HCT116 (cell line): ENCODE measurements around the gene PTP4A2. TPM values are rescaled to one million over a fixed set of nuclear protein-coding genes. Genes with fewer than 3 reads are reported as not detected.

Source experiments
- ATAC-seq: fragments of 200-7000 bp; cut with Tn5 transposase; 2 replicates; pipeline ENCODE4 v1.9.1; 2020; ENCODE audit warnings: mild to moderate bottlenecking, moderate library complexity
- BruUV-seq: library from RNA; stranded (reverse); fragments of 400-500 nt; replicated peaks from 2 replicates; lab custom pipeline; 2021; lab: Mats Ljungman, UMichigan
- CTCF ChIA-PET: fragments of 300-600 bp; sonication (Branson Sonifier 250); formaldehyde crosslinking; loops from one replicate; lab custom pipeline; 2021; ENCODE audit warnings: antibody characterized with exemption; lab: Charles Lee
- POLR2A ChIA-PET: fragments of 300-600, 350-600 bp; sonication (Branson Sonifier 250); formaldehyde crosslinking; loops from one replicate; lab custom pipeline; 2021; ENCODE audit warnings: antibody characterized with exemption; lab: Charles Lee
- RAD21 ChIA-PET, 2 experiments: fragments of 300-600 bp; sonication (Branson Sonifier 250); formaldehyde crosslinking; loops; one replicate each; lab custom pipeline; 2023; ENCODE audit warnings: low total read pairs in 2 of 2; ENCODE audit not compliant: uncharacterized antibody in 2 of 2, unreplicated experiment in 2 of 2, low non-redundant PET in 1 of 2; lab: Charles Lee
- DNase-seq: peaks from one replicate; pipeline ENCODE4 v3.0.0-alpha.2; 2010; ENCODE audit warnings: low read depth, low spot score
- H2AFZ ChIP-seq: fragments of 200-600 bp; shearing (Covaris generic), sonication (generic); 2 replicates; pipeline ENCODE4 v1.6.1; 2017; ENCODE audit warnings: low read depth, mixed run types, mixed read lengths, antibody characterized with exemption, low read length; ENCODE audit not compliant: poor library complexity, severe bottlenecking
- H3K27ac ChIP-seq: 2 replicates; pipeline ENCODE4 v1.5.1; 2012; ENCODE audit warnings: low read depth, low read length
- H3K27me3 ChIP-seq: fragments of 200-600 bp; sonication (generic); 2 replicates; pipeline ENCODE4 v1.6.1; 2016; ENCODE audit warnings: mixed run types, low read length, mixed read lengths; ENCODE audit not compliant: insufficient read depth
- H3K36me3 ChIP-seq, 2 experiments: fragments of 200-500 bp in 1 of 2; fragments of 200-600 bp in 1 of 2; sonication (Bioruptor generic) in 1 of 2; sonication (generic) in 1 of 2; 2 replicates each; pipeline versions ENCODE4 v1.5.1 to v1.6.1; 2014 to 2016; ENCODE audit warnings: low read length in 2 of 2, inconsistent platforms in 1 of 2, mixed read lengths in 1 of 2, mixed run types in 1 of 2; ENCODE audit not compliant: insufficient read depth in 2 of 2, control insufficient read depth in 1 of 2
- H3K4me1 ChIP-seq, 2 experiments: fragments of 200-600 bp in 1 of 2; sonication (generic) in 1 of 2; 2 replicates each; pipeline versions ENCODE4 v1.5.1 to v1.6.1; 2012 to 2017; ENCODE audit warnings: low read length in 2 of 2, inconsistent platforms in 1 of 2, mild to moderate bottlenecking in 1 of 2, mixed read lengths in 1 of 2, mixed run types in 1 of 2, moderate library complexity in 1 of 2; ENCODE audit not compliant: insufficient read depth in 2 of 2, control insufficient read depth in 1 of 2
- H3K4me2 ChIP-seq: fragments of 200-600 bp; sonication (generic); 2 replicates; pipeline ENCODE4 v1.6.1; 2017; ENCODE audit warnings: mixed run types, low read length, mixed read lengths
- H3K4me3 ChIP-seq, 2 experiments: fragments of 200-600 bp in 1 of 2; sonication (generic) in 1 of 2; replicated peaks in 1 of 2; 2 replicates each; pipeline ENCODE4 v1.5.1; 2011 to 2016; ENCODE audit warnings: low read length in 2 of 2, control low read depth in 1 of 2, low read depth in 1 of 2, mild to moderate bottlenecking in 1 of 2, mixed read lengths in 1 of 2, mixed run types in 1 of 2
- H3K79me2 ChIP-seq: fragments of 200-600 bp; sonication (generic); 2 replicates; pipeline ENCODE4 v1.6.1; 2017; ENCODE audit warnings: mild to moderate bottlenecking, mixed run types, low read length, moderate library complexity, mixed read lengths; ENCODE audit not compliant: insufficient read depth
- H3K9ac ChIP-seq: fragments of 200-600 bp; sonication (generic); 2 replicates; pipeline ENCODE4 v1.6.1; 2016; ENCODE audit warnings: low read length, mixed read lengths
- H3K9me2 ChIP-seq: fragments of 200-600 bp; sonication (generic), shearing (Covaris generic); 2 replicates; pipeline ENCODE4 v1.6.1; 2017; ENCODE audit warnings: mixed run types, mild to moderate bottlenecking, moderate library complexity; ENCODE audit not compliant: insufficient read depth
- H3K9me3 ChIP-seq, 2 experiments: fragments of 200-500 bp in 1 of 2; fragments of 200-600 bp in 1 of 2; sonication (Bioruptor generic) in 1 of 2; sonication (generic) in 1 of 2; 2 replicates each; pipeline ENCODE4 v1.6.1; 2014 to 2017; ENCODE audit warnings: low read length in 2 of 2, mixed read lengths in 2 of 2, inconsistent platforms in 1 of 2, low read depth in 1 of 2, mild to moderate bottlenecking in 1 of 2, mixed run types in 1 of 2, moderate library complexity in 1 of 2; ENCODE audit not compliant: control insufficient read depth in 1 of 2, insufficient read depth in 1 of 2
- H4K20me1 ChIP-seq: fragments of 200-600 bp; sonication (generic), shearing (Covaris generic); 2 replicates; pipeline ENCODE4 v1.6.1; 2017; ENCODE audit warnings: mixed run types, mild to moderate bottlenecking, moderate library complexity; ENCODE audit not compliant: insufficient read depth
- CEBPB ChIP-seq: IDR thresholded peaks from 2 replicates; pipeline ENCODE4 v1.6.1; 2012; ENCODE audit warnings: low read depth
- EZH2phosphoT487 ChIP-seq: fragments of 200-600 bp; IDR thresholded peaks from 2 replicates; pipeline ENCODE4 v1.6.1; 2018; ENCODE audit warnings: antibody characterized with exemption, borderline replicate concordance
- MAX ChIP-seq: IDR thresholded peaks from 2 replicates; pipeline ENCODE4 v1.6.1; 2012
- POLR2A ChIP-seq: IDR thresholded peaks from 2 replicates; pipeline ENCODE4 v1.7.0; 2011; ENCODE audit warnings: borderline replicate concordance; ENCODE audit not compliant: insufficient read depth, insufficient read length; ENCODE audit errors: extremely low read depth
- RAD21 ChIP-seq: IDR thresholded peaks from 2 replicates; pipeline ENCODE4 v1.6.1; 2012; ENCODE audit warnings: low read depth, mild to moderate bottlenecking
- SP1 ChIP-seq: IDR thresholded peaks from 2 replicates; pipeline ENCODE4 v1.6.1; 2012; ENCODE audit warnings: low read depth
- TCF7L2 ChIP-seq: IDR thresholded peaks from 2 replicates; pipeline ENCODE4 v1.7.0; 2011; ENCODE audit warnings: borderline replicate concordance, inconsistent platforms; ENCODE audit not compliant: insufficient read depth, insufficient read length; ENCODE audit errors: extremely low read depth
- ZNF274 ChIP-seq: fragments of 200-500 bp; sonication (Bioruptor generic); IDR thresholded peaks from 2 replicates; pipeline ENCODE4 v1.6.1; 2014; ENCODE audit warnings: mild to moderate bottlenecking, low read depth, low read length, inconsistent platforms
- intact Hi-C: fragments of 100-400 bp; cut with micrococcal nuclease; formaldehyde crosslinking; loops from 2 replicates; pipeline ENCODE4 v1.10.0; 2022
- total RNA-seq: library from RNA; stranded (reverse); gene quantifications from one replicate; pipeline ENCODE4 v1.2.1, GENCODE V29; 2021; ENCODE audit not compliant: unreplicated experiment

PTP4A2 gene
- total RNA-seq, 1 experiment from 2014 or later: 267 TPM

- no peak for TF ChIP-seq RAD21
- TF ChIP-seq TCF7L2: no peak
- TF ChIP-seq SP1: no peak
- TF ChIP-seq CEBPB: no peak
- TF ChIP-seq ZNF274: no peak
- TF ChIP-seq MAX: no peak
- CTCF ChIA-PET: no interaction called here
Observed at GRCh38 chr1:31879981-31880608, 58.1 kb downstream of the PTP4A2 start.

GRCh38 chr1:31878058-31878457 is 60.1 kb downstream of the PTP4A2 start:
- H3K36me3 ChIP-seq: no peaks in the 10 kb centered on the region
- no TSS peak for BruUV-seq
- H3K27me3 ChIP-seq: no peaks in the 10 kb centered on the region
- no peak overlapping the region for H2AFZ ChIP-seq
- intact Hi-C loops: no loop called here
- ChIA-PET POLR2A (no interaction called here), RAD21 (no interaction called here)
- no peak for DNase-seq
- no peaks in the 10 kb centered on the region for H3K79me2 ChIP-seq
- TF ChIP-seq POLR2A (no peak), RAD21 (no peak), EZH2phosphoT487 (no peak), TCF7L2 (no peak)
- TF ChIP-seq, all 23 proteins: peak for 0
- Histone ChIP-seq H3K9ac (no peak overlapping the region), H3K4me3 (no peak overlapping the region), H4K20me1 (no peaks in the 10 kb centered on the region), H3K9me3 (no peaks in the 10 kb centered on the region), H3K9me2 (no peaks in the 10 kb centered on the region), H3K4me1 (no peaks in the 10 kb centered on the region), H3K4me2 (no peak overlapping the region), H3K27ac (no peak overlapping the region)
- no peak for ATAC-seq
- CTCF ChIA-PET: no interaction called here

More at GRCh38 chr1:31879981-31880608, 58.1 kb downstream of the PTP4A2 start:
- no peak overlapping the region for H2AFZ ChIP-seq
- H3K79me2 ChIP-seq: no peaks in the 10 kb centered on the region
- DNase-seq: no peak
- intact Hi-C loops: no loop called here
- H3K4me2 ChIP-seq: no peak overlapping the region
- no peak overlapping the region for H3K4me3 ChIP-seq
- no peak for ATAC-seq
- H3K27ac ChIP-seq: no peak overlapping the region
- H3K9me3 ChIP-seq: no peaks in the 10 kb centered on the region
- ChIA-PET RAD21 (no interaction called here), POLR2A (no interaction called here)
- no peaks in the 10 kb centered on the region for H3K27me3 ChIP-seq
- no TSS peak for BruUV-seq
- H3K9ac ChIP-seq: no peak overlapping the region
- no peaks in the 10 kb centered on the region for H3K36me3 ChIP-seq
- H4K20me1 ChIP-seq: no peaks in the 10 kb centered on the region
- H3K4me1 ChIP-seq: no peaks in the 10 kb centered on the region
- no peaks in the 10 kb centered on the region for H3K9me2 ChIP-seq
